Spleen (tissue), 11 donors: Measurements from ENCODE around the gene IL3. TPM values are rescaled to one million over a fixed set of nuclear protein-coding genes. Genes with fewer than 3 reads are reported as not detected.

Experiments
- DNase-seq: peaks from one replicate; pipeline ENCODE4 v3.0.0-alpha.2; 2020
- H3K27ac ChIP-seq, 8 donors: fragments of 200-600 bp; sonication (generic) in 7 of 8; 1 replicate in 4 of 8; 2 replicates in 4 of 8; pipeline versions ENCODE4 v1.5.0 to v1.8.0; 2016 to 2021; ENCODE audit warnings: inconsistent platforms in 4 of 8, mild to moderate bottlenecking in 4 of 8, moderate library complexity in 1 of 8
- H3K27me3 ChIP-seq, 7 donors: fragments of 200-600 bp; sonication (generic) in 6 of 7; replicated peaks in 1 of 7; 1 replicate in 4 of 7; 2 replicates in 3 of 7; pipeline versions ENCODE4 v1.5.0 to v1.8.0; 2016 to 2021; ENCODE audit warnings: inconsistent platforms in 3 of 7, mild to moderate bottlenecking in 1 of 7
- H3K36me3 ChIP-seq, 6 donors: fragments of 200-600 bp; sonication (generic) in 5 of 6; 1 replicate in 4 of 6; 2 replicates in 2 of 6; pipeline versions ENCODE4 v1.5.0 to v1.8.0; 2016 to 2021; ENCODE audit warnings: inconsistent platforms in 2 of 6
- H3K4me1 ChIP-seq, 6 donors: fragments of 200-600 bp; sonication (generic) in 5 of 6; 1 replicate in 3 of 6; 2 replicates in 3 of 6; pipeline versions ENCODE4 v1.5.0 to v1.8.0; 2016 to 2021; ENCODE audit warnings: inconsistent platforms in 3 of 6
- H3K4me3 ChIP-seq, 8 donors: fragments of 200-600 bp; sonication (generic) in 7 of 8; 1 replicate in 4 of 8; 2 replicates in 4 of 8; pipeline versions ENCODE4 v1.5.0 to v1.8.0; 2016 to 2021; ENCODE audit warnings: inconsistent platforms in 4 of 8, mild to moderate bottlenecking in 4 of 8, moderate library complexity in 2 of 8
- H3K9me3 ChIP-seq, 8 donors: fragments of 200-600 bp; sonication (generic) in 7 of 8; 1 replicate in 4 of 8; 2 replicates in 4 of 8; pipeline versions ENCODE4 v1.5.0 to v1.8.0; 2016 to 2021; ENCODE audit warnings: inconsistent platforms in 4 of 8
- CTCF ChIP-seq, 11 experiments: fragments of 200-600 bp in 7 of 11; fragments of 450-650 bp in 4 of 11; sonication (generic) in 4 of 11; IDR thresholded peaks in 8 of 11; conservative IDR thresholded peaks in 3 of 11; 1 replicate in 7 of 11; 2 replicates in 4 of 11; pipeline versions ENCODE4 v1.4.0 to v1.8.0; 2016 to 2021; ENCODE audit warnings: antibody characterized with exemption in 11 of 11, inconsistent platforms in 4 of 11, mild to moderate bottlenecking in 1 of 11
- POLR2A ChIP-seq, 3 donors: fragments of 450-650 bp; IDR thresholded peaks; one replicate each; pipeline ENCODE4 v1.5.1; 2017; ENCODE audit warnings: antibody characterized with exemption in 3 of 3, mild to moderate bottlenecking in 1 of 3
- POLR2AphosphoS5 ChIP-seq, 3 donors: sonication (generic); formaldehyde crosslinking; IDR thresholded peaks; one replicate each; pipeline ENCODE4 v1.5.1; 2017; ENCODE audit warnings: antibody characterized with exemption in 3 of 3
- WGBS, 5 donors: extraction: QIAGEN DNeasy Blood & Tissue Kit in 3 of 5; methylation state at CpG; one replicate each; pipeline versions ENCODE4 v1.1.5 to v1.1.7; 2013 to 2018; 5-methylcytosine and 5-hydroxymethylcytosine counted together
- intact Hi-C: fragments of 100-400 bp; cut with DNase I; formaldehyde crosslinking; loops from one replicate; pipeline ENCODE4 v1.15.0; 2023; ENCODE audit warnings: low total_unique reads
- polyA plus RNA-seq, 3 donors: library from polyadenylated mRNA; stranded (reverse); fragments of 200-250 nt; gene quantifications; one replicate each; pipeline ENCODE4 v1.2.1, GENCODE V29; 2013
- total RNA-seq, 7 donors: library from RNA; depleted of rRNA in 3 of 7; stranded (reverse); fragments of >200 nt in 3 of 7; fragmentation: NEBNext Ultra II Directional in 4 of 7; extraction: Animal tissue kit (Norgen Biotek cat#: 25700) in 4 of 7; gene quantifications; one replicate each; pipeline versions ENCODE4 v1.1.0 to v1.2.1, GENCODE V29; 2016 to 2021
- donor health status: healthy with polysubstance abuse.
- donor health status: DM: no; HTN: no; CAD: no; lungs with moderate emphysema.
- donor health status: DM: no; HTN: no; CAD: no.
- donor health status: Bipolar disorder and iron deficiency.
- donor health status: healthy.
- donor health status: DM: no; HTN: no; CAD: no.
- donor health status: DM: yes; HTN: yes; CAD: no.

The IL3 gene
- total and polyA plus RNA-seq, 10 donors = not detected

- no peak for TF ChIP-seq POLR2A (IDR thresholded peaks at IDR 0.05)
- no peak for TF ChIP-seq POLR2AphosphoS5 (IDR thresholded peaks at IDR 0.05)
- TF ChIP-seq CTCF (IDR thresholded peaks at IDR 0.05 in 8 of 11, conservative IDR thresholded peaks at IDR 0.05 in 3 of 11) = no peak
- intact Hi-C loops = loop anchor here (5.0 kb wide), 1 partner anchor 425 kb away; no protein-coding TSS in a partner anchor
- H3K4me1 ChIP-seq = peaks cover 0 to 28% (median 19%) of the 10 kb centered on the region in 6 donors
- peaks cover 5 to 82% (median 23%) of the 10 kb centered on the region in 7 donors for H3K27me3 ChIP-seq
- H3K9me3 ChIP-seq = no peaks in the 10 kb centered on the region
- H3K36me3 ChIP-seq = no peaks in the 10 kb centered on the region
- WGBS, 5 donors = 36 to 54% (median 44%) methylated on average over 7 of the region's 7 CpGs
- H3K4me3 ChIP-seq = peak overlapping the region in 1 of 8 donors; percentile 80
- DNase-seq = peak; percentile 69
- no peak overlapping the region for H3K27ac ChIP-seq
Measured at GRCh38 chr5:132012371-132013005, 48.0 kb upstream of the IL3 start.

- TF ChIP-seq POLR2AphosphoS5 (IDR thresholded peaks at IDR 0.05) (no peak), POLR2A (IDR thresholded peaks at IDR 0.05) (no peak), CTCF (IDR thresholded peaks at IDR 0.05 in 8 of 11, conservative IDR thresholded peaks at IDR 0.05 in 3 of 11) (no peak)
- Histone ChIP-seq H3K27me3 (peaks cover 5 to 86% (median 23%) of the 10 kb centered on the region in 7 donors), H3K36me3 (no peaks in the 10 kb centered on the region), H3K4me1 (peaks cover 0 to 26% (median 18%) of the 10 kb centered on the region in 6 donors), H3K9me3 (no peaks in the 10 kb centered on the region), H3K27ac (no peak overlapping the region), H3K4me3 (no peak overlapping the region)
- intact Hi-C loops = loop anchor here (5.0 kb wide), 1 partner anchor 426 kb away; no protein-coding TSS in a partner anchor
- peak; percentile 57 for DNase-seq
- WGBS, 5 donors = 86 to 90% (median 90%) methylated on average over 5 of the region's 5 CpGs
Measured at GRCh38 chr5:132013006-132013689, 47.3 kb upstream of the IL3 start.

GRCh38 chr5:132013711-132014110 is 46.7 kb upstream of the IL3 start:
- H3K4me1 ChIP-seq = peaks cover 0 to 26% (median 18%) of the 10 kb centered on the region in 6 donors
- H3K4me3 ChIP-seq = no peak overlapping the region
- intact Hi-C loops = loop anchor here (5.0 kb wide), 1 partner anchor 426 kb away; no protein-coding TSS in a partner anchor
- H3K27me3 ChIP-seq = peaks cover 5 to 83% (median 23%) of the 10 kb centered on the region in 7 donors
- TF ChIP-seq POLR2AphosphoS5 (IDR thresholded peaks at IDR 0.05) (no peak), CTCF (IDR thresholded peaks at IDR 0.05 in 8 of 11, conservative IDR thresholded peaks at IDR 0.05 in 3 of 11) (no peak), POLR2A (IDR thresholded peaks at IDR 0.05) (no peak)
- H3K36me3 ChIP-seq = no peaks in the 10 kb centered on the region
- H3K9me3 ChIP-seq = no peaks in the 10 kb centered on the region
- DNase-seq = peak; percentile 67
- WGBS, 5 donors = 83 to 94% (median 88%) methylated on average over 2 of the region's 2 CpGs
- no peak overlapping the region for H3K27ac ChIP-seq

GRCh38 chr5:132016721-132017250 is 43.7 kb upstream of the IL3 start:
- Histone ChIP-seq H3K27me3 (peaks cover 3 to 52% (median 12%) of the 10 kb centered on the region in 7 donors), H3K4me1 (peaks cover 0 to 33% (median 11%) of the 10 kb centered on the region in 6 donors), H3K9me3 (no peaks in the 10 kb centered on the region), H3K27ac (no peak overlapping the region), H3K4me3 (no peak overlapping the region), H3K36me3 (no peaks in the 10 kb centered on the region)
- WGBS, 5 donors = 78 to 93% (median 85%) methylated on average over 3 of the region's 3 CpGs
- TF ChIP-seq POLR2AphosphoS5 (IDR thresholded peaks at IDR 0.05) = no peak
- TF ChIP-seq POLR2A (IDR thresholded peaks at IDR 0.05) = no peak
- TF ChIP-seq CTCF (IDR thresholded peaks at IDR 0.05 in 8 of 11, conservative IDR thresholded peaks at IDR 0.05 in 3 of 11) = no peak
- intact Hi-C loops = no loop called here
- DNase-seq = no peak
